ENCODE data around the gene MTUS2.

- TF ChIP-seq CTCF (IDR thresholded peaks at IDR 0.05): no peak
- TF ChIP-seq POLR2A (IDR thresholded peaks at IDR 0.05): no peak
Observed at GRCh38 chr13:29059800-29060199, 239.7 kb downstream of the MTUS2 start.

Data from body of pancreas (tissue), 4 donors.